Activated CD8-positive, alpha-beta memory T cell treated with anti-CD3 and anti-CD28 coated beads, Interleukin-2, amount 50 U/mL, for 4 hours (primary cell): ENCODE results near the gene TRPV2.
A peak's percentile ranks its signal among the peaks of the same experiment; 100 is the strongest.

ENCODE experiments used
- DNase-seq: peaks from one replicate; pipeline ENCODE4 v3.0.0-alpha.2; 2020

The TRPV2 gene

GRCh38 chr17:16406742-16407674 is 8.4 kb upstream of the TRPV2 start:
- no peak for DNase-seq

- no peak for DNase-seq
These were observed 7.3 kb upstream of the TRPV2 start for GRCh38 chr17:16407911-16408588.

- no peak for DNase-seq
These were observed 2.0 kb downstream of the TRPV2 start for GRCh38 chr17:16417399-16417798.

GRCh38 chr17:16417896-16418684 is 2.7 kb downstream of the TRPV2 start:
- no peak for DNase-seq

- DNase-seq: no peak
These were observed 3.3 kb downstream of the TRPV2 start for GRCh38 chr17:16418685-16419068.

GRCh38 chr17:16419074-16419928 is 3.9 kb downstream of the TRPV2 start:
- DNase-seq: peak; percentile 61

- peak; percentile 53 for DNase-seq
These were observed 4.5 kb downstream of the TRPV2 start for GRCh38 chr17:16419929-16420271.

- DNase-seq: no peak
These were observed 7.0 kb downstream of the TRPV2 start for GRCh38 chr17:16422416-16422815.

- no peak for DNase-seq
These were observed 8.0 kb downstream of the TRPV2 start for GRCh38 chr17:16423226-16423872.

- no peak for DNase-seq
These were observed 9.8 kb downstream of the TRPV2 start for GRCh38 chr17:16425202-16425601.

GRCh38 chr17:16425698-16426659 is 10.6 kb downstream of the TRPV2 start:
- DNase-seq: no peak

GRCh38 chr17:16427020-16427419 is 11.6 kb downstream of the TRPV2 start:
- no peak for DNase-seq

- peak; percentile 60 for DNase-seq
These were observed 12.9 kb downstream of the TRPV2 start for GRCh38 chr17:16428098-16428882.

- DNase-seq: no peak
These were observed 13.7 kb downstream of the TRPV2 start for GRCh38 chr17:16429083-16429482.

- DNase-seq: no peak
These were observed 15.3 kb downstream of the TRPV2 start for GRCh38 chr17:16430650-16431049.

- no peak for DNase-seq
These were observed 16.6 kb downstream of the TRPV2 start for GRCh38 chr17:16432017-16432416.

GRCh38 chr17:16433514-16433913 is 18.1 kb downstream of the TRPV2 start:
- no peak for DNase-seq

- no peak for DNase-seq
These were observed 19.3 kb downstream of the TRPV2 start for GRCh38 chr17:16434662-16435061.

GRCh38 chr17:16435925-16436886 is 20.8 kb downstream of the TRPV2 start:
- no peak for DNase-seq
